Panc1 (cell line): Measurements from ENCODE around the gene MACO1. TPM values are rescaled to one million over a fixed set of nuclear protein-coding genes. Genes with fewer than 3 reads are reported as not detected.

ENCODE experiments used
- ATAC-seq: fragments of 200-7000 bp; cut with Tn5 transposase; 2 replicates; pipeline ENCODE4 v1.9.1; 2020; ENCODE audit warnings: mild to moderate bottlenecking, moderate library complexity
- BruUV-seq: library from RNA; stranded (reverse); fragments of 400-500 nt; replicated peaks from 2 replicates; lab custom pipeline; 2021; lab: Mats Ljungman, UMichigan
- CTCF ChIA-PET: fragments of 300-600 bp; sonication (Branson Sonifier 250); formaldehyde crosslinking; loops from one replicate; lab custom pipeline; 2022; ENCODE audit warnings: antibody characterized with exemption; lab: Charles Lee
- POLR2A ChIA-PET: fragments of 300-600 bp; sonication (Branson Sonifier 250); formaldehyde crosslinking; loops from one replicate; lab custom pipeline; 2022; ENCODE audit warnings: antibody characterized with exemption; lab: Charles Lee
- DNase-seq: peaks from one replicate; pipeline ENCODE4 v3.0.0-alpha.2; 2010; ENCODE audit warnings: low read depth, low spot score
- H3K27ac ChIP-seq: 2 replicates; pipeline ENCODE4 v1.5.1; 2011; ENCODE audit warnings: mild to moderate bottlenecking, low read length, inconsistent platforms
- H3K27me3 ChIP-seq: fragments of 200-500 bp; sonication (Bioruptor generic); 2 replicates; pipeline ENCODE4 v1.6.0; 2014; ENCODE audit warnings: low read length, inconsistent platforms; ENCODE audit not compliant: control insufficient read depth, insufficient read depth
- H3K36me3 ChIP-seq: fragments of 200-500 bp; sonication (Bioruptor generic); 2 replicates; pipeline ENCODE4 v1.5.1; 2014; ENCODE audit warnings: inconsistent platforms, mild to moderate bottlenecking, low read length, moderate library complexity; ENCODE audit not compliant: control insufficient read depth, insufficient read depth
- H3K4me1 ChIP-seq: 2 replicates; pipeline ENCODE4 v1.5.1; 2011; ENCODE audit warnings: inconsistent platforms, mild to moderate bottlenecking, low read length, moderate library complexity; ENCODE audit not compliant: control insufficient read depth, insufficient read depth
- H3K4me3 ChIP-seq, 2 experiments: 2 replicates each; pipeline ENCODE4 v1.5.1; 2011 to 2012; ENCODE audit warnings: low read depth in 2 of 2, low read length in 2 of 2, mild to moderate bottlenecking in 2 of 2, inconsistent platforms in 1 of 2, moderate library complexity in 1 of 2
- H3K9me3 ChIP-seq: fragments of 200-500 bp; sonication (Bioruptor generic); 2 replicates; pipeline ENCODE4 v1.5.1; 2014; ENCODE audit warnings: low read depth, mild to moderate bottlenecking, inconsistent platforms, low read length, moderate library complexity; ENCODE audit not compliant: control insufficient read depth, insufficient read depth
- CTCF ChIP-seq: fragments of 450-650 bp; IDR thresholded peaks from 2 replicates; pipeline ENCODE4 v1.5.1; 2017; ENCODE audit warnings: mild to moderate bottlenecking
- POLR2AphosphoS5 ChIP-seq: IDR thresholded peaks from 2 replicates; pipeline ENCODE4 v1.6.1; 2012; ENCODE audit warnings: mild to moderate bottlenecking, low read depth, low read length, moderate library complexity
- REST ChIP-seq, 2 experiments: IDR thresholded peaks; 2 replicates each; pipeline ENCODE4 v1.6.1; 2011 to 2012; ENCODE audit warnings: low read depth in 2 of 2, control low read depth in 1 of 2, low read length in 1 of 2, mild to moderate bottlenecking in 1 of 2, moderate library complexity in 1 of 2; ENCODE audit not compliant: insufficient read depth in 1 of 2
- SIN3A ChIP-seq: IDR thresholded peaks from 2 replicates; pipeline ENCODE4 v1.6.1; 2012; ENCODE audit warnings: low read depth, mild to moderate bottlenecking, low read length, moderate library complexity, borderline replicate concordance; ENCODE audit not compliant: insufficient read depth
- TCF7L2 ChIP-seq: IDR thresholded peaks from 2 replicates; pipeline ENCODE4 v1.6.1; 2011; ENCODE audit warnings: mild to moderate bottlenecking, low read depth, low read length, inconsistent platforms
- in situ Hi-C: cut with HindIII; loops from 2 replicates; pipeline ENCODE4 v1.10.0; 2016; ENCODE audit warnings: low sequenced_read_pairs, low pct_unique_long_range_greater_than_20kb
- intact Hi-C: fragments of 100-400 bp; cut with micrococcal nuclease; formaldehyde crosslinking; loops from one replicate; pipeline ENCODE4 v1.10.0; 2022; ENCODE audit not compliant: unreplicated experiment
- total RNA-seq: library from RNA; stranded (reverse); gene quantifications from one replicate; pipeline ENCODE4 v1.2.1, GENCODE V29; 2021; ENCODE audit not compliant: unreplicated experiment

Gene MACO1
- total RNA-seq, 1 experiment from 2014 or later: 16.5 TPM

DNA sequence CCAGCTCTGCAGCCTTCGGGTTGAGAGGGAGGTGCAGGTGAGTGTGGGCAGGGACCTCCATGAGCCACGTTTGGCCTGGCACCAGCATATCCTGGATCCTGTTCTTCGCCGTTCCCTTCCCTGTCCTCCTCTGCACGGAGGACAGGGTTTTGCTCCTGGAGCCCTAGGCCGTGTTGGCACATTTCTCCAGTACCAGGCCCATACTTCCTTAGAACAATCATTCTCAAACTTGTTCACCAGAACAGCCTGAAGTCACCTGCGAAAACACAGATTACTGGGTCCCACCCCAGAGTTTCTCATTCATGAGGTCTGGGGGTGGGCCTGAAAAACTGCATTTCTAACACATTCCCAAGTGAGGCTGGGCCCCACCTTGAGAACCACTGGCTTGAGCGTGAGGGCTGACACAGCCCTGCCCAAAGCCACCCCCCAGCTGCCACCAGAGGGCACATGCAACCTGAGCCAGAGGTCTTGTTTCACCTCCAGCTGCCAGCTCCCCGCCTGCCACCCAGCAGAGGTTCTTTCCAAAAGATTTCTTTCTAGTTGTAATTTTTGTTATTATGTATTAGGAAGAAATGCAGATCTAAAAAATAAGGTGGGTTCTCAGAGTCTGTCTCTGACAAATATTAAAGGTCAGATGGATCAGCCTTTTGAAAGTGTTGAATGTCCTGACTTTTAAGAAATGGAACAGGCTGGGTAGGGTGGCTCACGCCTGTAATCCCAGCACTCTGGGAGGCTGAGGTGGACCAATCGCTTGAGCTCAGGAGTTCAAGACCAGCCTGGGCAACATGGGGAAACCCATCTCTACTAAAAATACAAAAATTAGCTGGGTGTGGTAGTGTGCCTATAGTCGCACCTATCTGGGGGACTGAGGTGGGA lies 73.1 kb downstream of the MACO1 start:
- DNase-seq: peak; percentile 10
- ATAC-seq: peak; percentile 95
- in situ Hi-C loops: no loop called here
- ChIA-PET CTCF (no interaction called here), POLR2A (no interaction called here)
- Histone ChIP-seq H3K4me3 (no peak overlapping the region), H3K27me3 (no peaks in the 10 kb centered on the region), H3K27ac (no peak overlapping the region), H3K4me1 (peaks cover 9% of the 10 kb centered on the region), H3K36me3 (no peaks in the 10 kb centered on the region), H3K9me3 (no peaks in the 10 kb centered on the region)
- intact Hi-C loops: no loop called here
- TF ChIP-seq CTCF (peak; percentile 88), POLR2AphosphoS5 (no peak)
- no TSS peak for BruUV-seq

DNA sequence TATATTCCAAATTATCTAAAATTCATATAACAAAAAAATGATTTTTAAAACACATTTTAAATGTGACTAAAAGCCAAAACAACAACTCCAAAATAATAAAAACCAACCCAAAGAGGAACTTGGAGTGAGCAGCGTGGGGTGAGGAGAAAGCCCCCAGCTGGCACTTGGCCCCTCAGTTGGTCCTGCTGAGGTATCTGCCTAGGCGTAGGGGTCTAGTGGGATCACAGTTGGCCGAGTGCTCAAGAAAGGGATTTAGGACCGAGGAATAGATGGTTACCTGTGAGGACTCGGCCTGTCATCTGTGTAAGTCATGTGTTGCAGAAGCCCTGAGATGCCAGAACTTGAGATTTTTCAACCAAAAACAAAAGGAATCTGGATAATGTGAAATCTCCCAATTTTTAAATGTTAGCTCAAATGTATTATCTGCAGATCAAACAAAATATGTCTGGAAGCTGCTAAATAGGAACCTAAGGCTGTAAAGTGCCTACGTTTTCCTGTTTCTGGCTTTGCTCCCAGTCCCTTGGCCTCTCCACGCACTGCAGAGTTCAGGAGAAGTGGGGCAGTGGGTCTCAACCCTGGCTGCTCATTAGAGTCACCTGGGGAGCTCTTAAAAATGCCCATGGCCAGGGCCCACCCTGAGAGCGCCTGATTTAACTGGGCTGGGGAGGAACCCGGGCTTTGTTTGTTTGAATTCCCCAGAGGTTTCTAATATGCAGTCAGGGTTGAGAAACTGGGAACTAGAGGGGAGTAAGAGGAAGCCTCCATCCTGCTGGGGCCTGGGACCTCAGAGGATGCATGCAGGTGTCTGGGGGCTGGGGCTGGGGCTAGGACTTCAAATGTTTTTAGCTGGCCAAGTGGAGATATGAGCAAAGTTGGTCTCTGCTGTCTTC lies 74.3 kb downstream of the MACO1 start:
- POLR2A ChIA-PET: no interaction called here
- in situ Hi-C loops: no loop called here

More for the DNA sequence above, 74.3 kb downstream of the MACO1 start:
- Histone ChIP-seq H3K9me3 (no peaks in the 10 kb centered on the region), H3K36me3 (no peaks in the 10 kb centered on the region), H3K27me3 (no peaks in the 10 kb centered on the region), H3K4me1 (peaks cover 9% of the 10 kb centered on the region), H3K4me3 (no peak overlapping the region), H3K27ac (no peak overlapping the region)
- TF ChIP-seq SIN3A (no peak), CTCF (no peak), TCF7L2 (no peak), REST (IDR thresholded peaks at IDR 0.05; ENCODE audit: insufficient read depth in 1 of 2, low read depth in 2 of 2, low read length in 1 of 2) (no peak)
- no TSS peak for BruUV-seq
- DNase-seq (no peak), ATAC-seq (no peak)
- CTCF ChIA-PET: no interaction called here
- intact Hi-C loops: no loop called here
